ENCODE data around the gene SLC25A22.

DNA sequence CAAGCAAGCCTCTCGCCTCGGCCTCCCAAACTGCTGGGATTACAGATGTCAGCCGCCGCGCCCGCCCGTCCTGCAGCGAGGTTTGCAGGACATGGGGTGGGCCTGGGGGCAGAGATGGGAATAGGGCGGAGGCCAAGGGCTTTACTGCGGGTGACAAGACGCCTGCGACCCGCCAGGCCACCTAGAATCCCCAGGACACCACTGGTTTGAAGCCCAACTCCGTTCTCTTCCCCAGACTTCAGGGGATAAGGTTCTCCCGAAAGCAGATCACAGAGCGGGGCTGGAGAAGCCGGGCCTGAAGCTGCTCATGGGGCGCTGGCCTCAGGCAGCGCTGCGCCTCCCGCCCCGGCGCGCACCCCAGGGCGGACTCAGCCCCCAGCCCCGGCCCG, 43.9 kb upstream of the SLC25A22 start:
- TF ChIP-seq, protein P1, sequence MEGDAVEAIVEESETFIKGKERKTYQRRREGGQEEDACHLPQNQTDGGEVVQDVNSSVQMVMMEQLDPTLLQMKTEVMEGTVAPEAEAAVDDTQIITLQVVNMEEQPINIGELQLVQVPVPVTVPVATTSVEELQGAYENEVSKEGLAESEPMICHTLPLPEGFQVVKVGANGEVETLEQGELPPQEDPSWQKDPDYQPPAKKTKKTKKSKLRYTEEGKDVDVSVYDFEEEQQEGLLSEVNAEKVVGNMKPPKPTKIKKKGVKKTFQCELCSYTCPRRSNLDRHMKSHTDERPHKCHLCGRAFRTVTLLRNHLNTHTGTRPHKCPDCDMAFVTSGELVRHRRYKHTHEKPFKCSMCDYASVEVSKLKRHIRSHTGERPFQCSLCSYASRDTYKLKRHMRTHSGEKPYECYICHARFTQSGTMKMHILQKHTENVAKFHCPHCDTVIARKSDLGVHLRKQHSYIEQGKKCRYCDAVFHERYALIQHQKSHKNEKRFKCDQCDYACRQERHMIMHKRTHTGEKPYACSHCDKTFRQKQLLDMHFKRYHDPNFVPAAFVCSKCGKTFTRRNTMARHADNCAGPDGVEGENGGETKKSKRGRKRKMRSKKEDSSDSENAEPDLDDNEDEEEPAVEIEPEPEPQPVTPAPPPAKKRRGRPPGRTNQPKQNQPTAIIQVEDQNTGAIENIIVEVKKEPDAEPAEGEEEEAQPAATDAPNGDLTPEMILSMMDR (conservative IDR thresholded peaks at IDR 0.05 in 1 of 2, IDR thresholded peaks at IDR 0.05 in 1 of 2; ENCODE audit: low read depth in 1 of 2, low read length in 2 of 2): no peak
- TF ChIP-seq EZH2 (IDR thresholded peaks at IDR 0.05; ENCODE audit: low read length, missing control alignments): no peak
